ENCODE measurements around the gene THOC2.

THOC2 gene

GRCh38 chrX:123562342-123563146 lies 170.3 kb downstream of the THOC2 start:
- DNase-seq, result no peak

DNA sequence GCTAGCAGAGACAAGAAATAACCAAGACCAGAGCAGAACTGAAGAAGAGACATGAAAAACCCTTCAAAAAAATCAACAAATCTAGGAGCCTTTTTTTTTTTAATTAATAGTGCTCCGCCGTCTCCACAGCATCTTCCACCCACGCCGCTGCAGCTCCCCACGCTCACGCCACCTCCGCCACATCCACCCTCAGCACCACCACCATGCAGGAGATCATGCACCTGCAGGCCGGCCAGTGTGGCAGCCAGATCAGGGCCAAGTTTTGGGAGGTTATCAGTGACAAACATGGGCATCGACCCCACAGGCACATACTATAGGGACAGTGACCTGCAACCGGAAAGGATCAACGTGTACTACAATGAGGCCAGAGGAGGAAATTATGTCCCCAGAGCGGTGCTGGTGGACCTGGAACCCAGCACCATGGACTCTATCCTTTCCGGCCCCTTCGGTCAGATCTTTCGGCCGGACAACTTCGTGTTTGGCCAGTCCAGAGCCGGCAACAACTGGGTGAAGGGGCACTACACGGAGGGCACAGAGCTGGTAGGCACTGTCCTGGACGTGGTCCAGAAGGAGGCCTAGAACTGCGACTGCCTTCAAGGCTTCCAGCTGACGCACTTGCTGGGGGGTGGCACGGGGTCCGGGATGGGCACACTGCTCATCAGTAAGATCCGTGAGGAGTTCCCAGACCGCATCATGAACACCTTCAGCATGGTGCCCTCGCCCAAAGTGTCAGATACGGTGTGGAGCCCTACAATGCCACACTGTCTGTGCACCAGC lies 171.2 kb downstream of the THOC2 start:
- no peak for DNase-seq

DNA sequence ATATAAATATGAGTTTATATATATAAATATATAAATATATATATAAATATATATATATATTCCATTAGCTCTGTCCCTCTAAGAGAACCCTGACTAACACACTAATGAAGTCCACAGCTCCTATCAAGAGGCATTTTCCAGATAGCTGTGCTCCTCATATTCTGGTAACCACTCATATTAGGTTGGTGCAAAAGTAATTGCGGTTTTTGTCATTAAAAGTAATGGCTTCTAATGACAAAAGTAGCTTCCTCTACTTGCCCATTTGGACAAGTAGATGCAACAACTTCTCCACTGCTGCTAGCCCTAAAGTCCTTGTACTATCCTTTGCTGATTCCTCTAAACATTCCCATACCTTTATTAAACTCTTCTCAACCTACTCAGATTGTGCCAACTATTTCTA lies 182.0 kb downstream of the THOC2 start:
- no peak for DNase-seq

All from NCI-H510A treated with DMSO at 0.1 percent for 48 hours (cell line).